ENCODE data around the gene IL17RD. TPM values are rescaled to one million over a fixed set of nuclear protein-coding genes. Genes with fewer than 3 reads are reported as not detected.

IL17RD gene
- total and polyA plus RNA-seq, 10 of the 15 experiments (the other 5 are each of a cell fraction or from before 2014, with no cell fraction given), result 0.01 to 0.08 (median 0.04) TPM; not detected in 3

- 6% methylated on average over 1 of the region's 1 CpG for WGBS (ENCODE audit: insufficient coverage, insufficient replicate concordance, low lambda C conversion rate, missing lambda C conversion rate)
- intact Hi-C loops (cut with micrococcal nuclease; ENCODE audit: unreplicated experiment) (loop anchor here (10.0 kb wide), 2 partner anchors 219 to 389 kb away; no protein-coding TSS in a partner anchor), in situ Hi-C loops (cut with MboI) (no loop called here)
- no peak overlapping the region for H3K4me3 ChIP-seq
- BruUV-seq (replicated peaks), result no TSS peak
- no peak overlapping the region for H3K27ac ChIP-seq (ENCODE audit: control insufficient read depth, insufficient read depth)
- no peak overlapping the region for H3K9ac ChIP-seq (ENCODE audit: control insufficient read depth, insufficient read depth, low read length)
- POLR2A ChIA-PET, result no interaction called here
- no peaks in the 10 kb centered on the region for H4K20me1 ChIP-seq (ENCODE audit: control insufficient read depth, insufficient read depth)
- SMC1A ChIA-PET (ENCODE audit: uncharacterized antibody, unreplicated experiment), result interaction anchor here (1.5 kb wide), 1 partner anchor 29 kb away, joined by 4 read pairs; no protein-coding TSS in a partner anchor
- CTCF ChIA-PET, result no interaction called here
- RAD21 ChIA-PET (ENCODE audit: unreplicated experiment), result no interaction called here
- H3K79me2 ChIP-seq (ENCODE audit: control insufficient read depth, insufficient read depth, low read length), result no peaks in the 10 kb centered on the region
- H3K27me3 ChIP-seq (replicated peaks in 1 of 2; ENCODE audit: control insufficient read depth in 2 of 2, insufficient read depth in 2 of 2, low read length in 1 of 2), result no peaks in the 10 kb centered on the region
- DNase-seq (ENCODE audit: low read depth, low spot score) (no peak), FAIRE-seq (no peak), ATAC-seq (no peak)
- no peaks in the 10 kb centered on the region for H3K36me3 ChIP-seq (ENCODE audit: control insufficient read depth in 2 of 2, insufficient read depth in 2 of 2, low read length in 1 of 2)
- no peak for TF ChIP-seq MYB (IDR thresholded peaks at IDR 0.05; ENCODE audit: borderline replicate concordance, low read depth, low read length)
- no peak for TF ChIP-seq ZNF274 (IDR thresholded peaks at IDR 0.05; ENCODE audit: insufficient read depth, insufficient read length)
- TF ChIP-seq SIX5 (IDR thresholded peaks at IDR 0.05; ENCODE audit: low read depth, low read length, severe bottlenecking), result no peak
- no peak for TF ChIP-seq NR2C2 (IDR thresholded peaks at IDR 0.05; ENCODE audit: borderline replicate concordance, control insufficient read depth, insufficient read length, low read depth)
- no peak for TF ChIP-seq ZNF687 (IDR thresholded peaks at IDR 0.05)
- TF ChIP-seq NBN (IDR thresholded peaks at IDR 0.05), result no peak
- TF ChIP-seq SUPT20H (IDR thresholded peaks at IDR 0.05; ENCODE audit: borderline replicate concordance, control insufficient read depth, low read depth, low read length), result no peak
- TF ChIP-seq MEF2B (IDR thresholded peaks at IDR 0.05; ENCODE audit: partially characterized antibody, poor library complexity, severe bottlenecking), result no peak
- no peak for TF ChIP-seq EZH2 (IDR thresholded peaks at IDR 0.05; ENCODE audit: borderline replicate concordance, control insufficient read depth, low read depth, low read length)
- no peak for TF ChIP-seq ATF2 (IDR thresholded peaks at IDR 0.05; ENCODE audit: low read length)
- TF ChIP-seq ATF7 (IDR thresholded peaks at IDR 0.05; ENCODE audit: low read depth), result no peak
- TF ChIP-seq HDAC2 (IDR thresholded peaks at IDR 0.05), result no peak
- TF ChIP-seq WRNIP1 (IDR thresholded peaks at IDR 0.05; ENCODE audit: borderline replicate concordance, low read depth, low read length), result no peak
- TF ChIP-seq MXI1 (IDR thresholded peaks at IDR 0.05; ENCODE audit: low read depth, low read length), result no peak
- TF ChIP-seq CEBPB (IDR thresholded peaks at IDR 0.05; ENCODE audit: borderline replicate concordance in 1 of 2, low read depth in 2 of 2, low read length in 2 of 2), result no peak
- no peaks in the 10 kb centered on the region for H3K9me3 ChIP-seq (replicated peaks; ENCODE audit: control insufficient read depth, insufficient read depth, low read length)
- no peak overlapping the region for H3K4me2 ChIP-seq (ENCODE audit: control insufficient read depth, insufficient read depth)
- H2AFZ ChIP-seq (ENCODE audit: control insufficient read depth, low read depth, low read length), result no peak overlapping the region
- H3K4me1 ChIP-seq (ENCODE audit: control insufficient read depth, insufficient read depth, low read length), result no peaks in the 10 kb centered on the region
Measured at GRCh38 chr3:57176045-57176444, 10.9 kb upstream of the IL17RD start.

All from GM12878 (cell line).